HG03565 (cell line): ENCODE results near the gene NEMP2.

Experiments
- ATAC-seq: cut with Tn5 transposase; IDR thresholded peaks from one replicate; pipeline ENCODE4 v1.9.1; 2021; ENCODE audit warnings: mild to moderate bottlenecking, moderate library complexity; ENCODE audit not compliant: unreplicated experiment

NEMP2 gene

GRCh38 chr2:190460487-190460886 lies 74.0 kb downstream of the NEMP2 start:
- no peak for ATAC-seq

GRCh38 chr2:190459881-190460280 lies 74.6 kb downstream of the NEMP2 start:
- no peak for ATAC-seq

- no peak for ATAC-seq
Observed at GRCh38 chr2:190458352-190459107, 76.0 kb downstream of the NEMP2 start.

GRCh38 chr2:190457256-190457655 lies 77.3 kb downstream of the NEMP2 start:
- ATAC-seq, result no peak

- no peak for ATAC-seq
Observed at GRCh38 chr2:190456833-190457232, 77.7 kb downstream of the NEMP2 start.

- ATAC-seq, result no peak
Observed at GRCh38 chr2:190455358-190456095, 79.0 kb downstream of the NEMP2 start.

- ATAC-seq, result no peak
Observed at GRCh38 chr2:190454795-190455194, 79.7 kb downstream of the NEMP2 start.
